GM18520 (cell line): ENCODE results near the gene TMEM150B.
"Not testable (repeated sequence)": the region's sequence is repeated elsewhere in the genome, so short reads cannot be mapped to it uniquely, and the experiment has no call there.

Experiments
- ATAC-seq: cut with Tn5 transposase; IDR thresholded peaks from one replicate; pipeline ENCODE4 v1.9.1; 2021; ENCODE audit not compliant: unreplicated experiment

The TMEM150B gene

DNA sequence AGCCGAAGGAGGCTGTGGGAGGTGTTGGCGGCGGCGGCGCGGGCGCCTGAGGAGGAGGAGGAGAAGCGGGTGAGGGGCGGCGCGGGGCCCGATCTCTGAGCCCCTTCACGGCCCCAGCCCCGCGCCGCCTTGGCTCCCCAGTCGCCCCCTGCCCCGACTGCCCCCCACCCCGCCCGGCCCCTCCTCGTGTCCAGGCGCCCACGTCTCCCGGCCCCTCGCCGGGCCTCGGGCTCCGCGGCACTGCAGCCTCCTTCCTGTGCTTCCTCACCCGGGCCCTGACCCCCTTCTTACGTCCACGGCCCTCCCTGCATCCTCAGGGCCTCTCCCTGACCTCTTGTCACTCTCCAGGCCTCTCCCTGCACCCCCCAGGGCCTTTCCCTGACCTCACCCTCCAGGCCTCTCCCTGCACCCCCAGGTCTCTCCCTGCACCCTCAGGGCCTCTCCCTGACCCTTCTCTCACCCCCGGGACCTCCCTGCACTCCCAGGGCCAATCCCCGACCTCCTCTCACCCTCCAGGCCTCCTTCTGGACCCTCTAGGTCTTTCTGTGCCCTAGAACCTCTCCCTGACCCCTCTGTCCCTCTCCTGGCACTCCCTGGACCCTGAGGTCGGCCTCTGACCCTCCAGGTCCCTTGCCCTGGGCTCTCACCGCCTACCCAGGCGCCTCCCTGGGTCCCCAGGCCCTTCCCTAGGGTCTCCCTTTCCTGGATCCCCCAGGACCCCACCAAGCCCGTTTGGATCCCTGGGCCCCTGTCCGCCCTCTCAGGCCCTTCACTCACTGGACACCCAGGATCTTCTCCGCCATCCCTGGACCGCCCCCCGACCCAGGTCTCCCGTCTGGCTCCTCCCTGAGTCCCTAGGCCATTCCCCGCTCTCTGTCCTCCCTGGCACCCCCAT, 15.0 kb upstream of the TMEM150B start:
- ATAC-seq = no peak

DNA sequence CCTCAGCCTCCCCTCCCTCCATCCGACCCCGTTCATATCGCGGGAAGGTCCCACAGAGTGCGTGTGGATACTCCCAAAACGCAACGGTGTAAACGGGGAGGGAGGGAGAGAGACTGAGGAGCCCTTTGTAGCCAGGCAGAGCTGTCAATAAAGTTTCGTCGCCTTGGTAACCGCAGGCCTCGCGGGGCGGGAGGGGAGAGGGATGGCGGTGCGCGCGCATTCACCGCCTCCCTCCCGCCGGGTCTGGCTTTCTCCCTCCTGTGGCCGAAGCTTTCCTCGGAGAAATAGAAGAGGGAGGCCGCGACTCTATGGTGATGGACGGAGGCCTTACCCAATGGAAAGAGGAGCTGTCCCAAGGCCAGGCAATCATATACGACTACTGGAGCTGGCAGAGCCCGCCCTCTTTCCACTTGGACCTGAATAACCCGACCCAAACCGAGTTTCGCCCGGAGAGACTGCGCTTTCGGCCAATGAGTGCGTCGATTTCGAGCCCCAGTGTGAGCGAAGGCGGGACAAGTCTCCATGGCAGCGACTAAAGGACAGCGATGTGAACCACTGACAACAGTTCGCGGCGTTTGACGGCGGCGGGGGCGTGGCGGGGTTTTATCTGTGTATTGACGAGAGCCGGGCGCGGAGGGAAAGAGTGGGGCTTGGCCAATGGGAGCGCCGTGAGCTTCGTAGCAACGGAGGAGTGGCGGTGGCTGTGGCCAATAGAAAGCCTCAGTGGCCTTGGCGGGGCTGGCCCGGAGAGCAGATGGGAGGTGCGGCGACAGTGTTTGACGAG, 14.2 kb upstream of the TMEM150B start, which contains the start of gene KMT5C:
Gene KMT5C (plus strand): TSS at position 772 of the 784 bp plus-strand sequence. CDS start 2,061 bp downstream, outside the sequence.
- ATAC-seq = peak; percentile 81

DNA sequence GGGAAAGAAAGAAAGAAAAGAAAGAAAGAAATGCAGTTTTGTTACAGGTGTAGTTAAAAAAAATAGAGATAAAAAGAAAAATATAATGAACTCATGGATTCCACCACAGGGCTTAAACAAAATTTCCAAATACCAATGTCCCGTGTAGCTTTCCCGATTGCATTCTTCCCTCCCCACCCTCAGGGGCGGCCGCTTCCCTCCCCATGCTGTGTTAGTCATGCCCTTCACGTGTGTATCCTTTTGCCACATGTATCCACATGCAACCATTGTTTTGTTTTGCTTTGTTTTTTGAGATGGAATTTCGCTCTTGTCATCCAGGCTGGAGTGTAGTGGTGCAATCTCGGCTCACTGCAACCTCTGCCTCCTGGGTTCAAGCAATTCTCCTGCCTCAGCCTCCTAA, 11.0 kb upstream of the TMEM150B start:
- ATAC-seq = no peak

DNA sequence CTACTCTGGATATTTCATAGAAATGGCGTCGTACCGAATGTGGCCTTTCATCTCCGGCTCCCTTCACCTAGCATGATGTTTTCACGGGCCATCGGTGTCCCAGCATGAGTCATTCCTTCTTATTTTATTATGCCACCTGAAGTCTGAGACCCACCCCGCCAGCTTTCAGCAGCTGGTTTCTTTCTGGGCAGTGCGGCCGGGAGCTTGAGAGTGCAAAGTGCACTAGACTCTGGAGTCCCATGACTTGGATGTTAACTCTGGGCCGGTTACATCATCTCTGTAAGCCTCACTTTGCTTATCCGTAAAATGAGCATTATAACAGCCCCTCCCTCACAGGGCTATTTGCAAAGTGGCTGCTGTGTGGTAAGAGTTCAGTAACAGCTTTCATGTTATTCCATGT, 8.7 kb upstream of the TMEM150B start:
- ATAC-seq = no peak

DNA sequence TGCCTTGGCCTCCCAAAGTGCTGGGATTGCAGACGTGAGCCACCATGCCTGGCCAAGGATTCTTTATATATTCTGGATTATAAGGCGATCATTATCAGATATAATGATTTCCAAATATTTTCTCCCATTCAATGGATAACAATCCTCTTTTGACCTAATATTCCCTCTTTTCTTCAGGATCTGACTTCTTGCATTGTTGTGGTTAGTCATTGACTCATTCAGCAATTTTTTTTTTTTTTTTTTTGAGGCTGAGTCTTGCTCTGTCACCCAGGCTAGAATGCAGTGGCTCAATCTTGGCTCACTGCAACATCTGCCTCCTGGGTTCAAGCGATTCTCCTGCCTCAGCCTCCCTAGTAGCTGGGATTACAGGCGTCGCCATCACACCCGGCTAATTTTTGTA, 4.7 kb upstream of the TMEM150B start:
- not testable (repeated sequence) for ATAC-seq

DNA sequence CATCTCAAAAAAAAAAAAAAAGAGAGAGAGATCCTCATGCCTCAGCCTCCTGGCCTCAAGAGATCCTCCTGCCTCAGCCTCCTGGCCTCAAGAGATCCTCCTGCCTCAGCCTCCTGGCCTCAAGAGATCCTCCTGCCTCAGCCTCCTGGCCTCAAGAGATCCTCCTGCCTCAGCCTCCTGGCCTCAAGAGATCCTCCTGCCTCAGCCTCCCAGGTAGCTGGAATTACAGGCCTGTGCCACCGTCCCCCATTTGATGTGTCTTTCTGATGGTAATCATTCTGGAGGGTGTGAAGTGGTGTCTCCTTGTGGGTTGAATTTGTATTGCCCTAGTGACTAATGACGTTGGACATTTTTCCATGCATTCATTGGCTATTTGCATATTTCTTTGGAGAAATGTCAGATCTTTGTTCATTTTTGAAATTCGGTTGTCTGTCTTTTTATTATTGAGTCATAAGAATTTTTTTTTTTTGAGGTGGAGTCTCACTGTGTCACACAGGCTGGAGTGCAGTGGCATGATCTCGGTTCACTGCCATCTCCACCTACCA, 3.7 kb upstream of the TMEM150B start:
- not testable (repeated sequence) for ATAC-seq

DNA sequence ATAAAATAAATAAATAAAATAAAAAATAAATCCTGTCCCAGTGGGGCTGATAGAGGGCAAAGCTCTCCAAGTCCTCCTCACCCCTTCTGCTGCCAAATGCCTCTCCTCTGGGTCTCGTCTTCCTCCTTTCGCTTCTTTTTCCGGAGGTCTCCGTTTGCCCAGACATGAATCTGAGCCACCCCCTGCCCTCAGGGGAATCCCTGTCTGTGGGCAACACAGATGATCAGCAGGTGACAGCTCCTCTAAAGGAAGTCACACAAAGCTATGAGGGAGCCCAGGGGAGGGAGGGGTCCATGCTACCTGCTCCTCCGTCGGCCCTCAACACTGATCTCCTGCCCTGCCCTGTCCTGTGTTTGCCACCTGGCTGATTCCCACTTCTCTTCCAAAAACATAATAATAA, 479 bp downstream of the TMEM150B start:
- no peak for ATAC-seq

DNA sequence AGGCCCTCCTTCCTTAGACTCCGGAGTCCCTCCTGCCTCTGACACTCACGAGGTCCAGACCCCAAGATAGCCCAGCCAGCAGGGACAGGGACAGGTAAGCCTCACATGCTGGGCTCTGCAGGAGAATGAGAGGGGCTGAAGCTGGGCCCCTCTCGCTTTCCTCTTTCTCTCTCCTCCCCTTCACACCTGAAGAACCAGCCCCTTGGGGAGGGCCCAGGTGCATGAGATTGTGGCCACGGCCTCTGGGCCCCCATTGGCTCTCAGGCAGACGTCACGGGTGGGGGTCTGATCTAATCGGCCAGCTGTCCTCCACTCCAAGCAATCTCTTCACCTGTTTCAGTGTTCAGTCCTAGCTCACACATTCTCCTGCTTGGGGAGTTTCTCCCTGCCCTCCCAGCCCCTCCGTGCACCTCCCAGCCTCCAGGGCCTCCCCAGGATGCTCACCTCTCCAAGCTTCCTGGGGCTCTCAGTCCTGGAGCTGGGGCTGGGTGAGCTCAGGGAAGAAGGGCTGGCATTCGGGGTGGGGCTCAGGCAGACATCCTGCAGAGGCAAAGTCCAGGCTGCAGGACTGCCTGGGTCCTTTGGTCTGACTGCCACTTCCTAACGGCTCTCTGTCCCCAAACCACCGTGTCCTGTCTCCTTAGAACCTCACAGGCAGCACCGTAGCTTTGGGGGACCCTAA, 2.8 kb downstream of the TMEM150B start:
- ATAC-seq = no peak

DNA sequence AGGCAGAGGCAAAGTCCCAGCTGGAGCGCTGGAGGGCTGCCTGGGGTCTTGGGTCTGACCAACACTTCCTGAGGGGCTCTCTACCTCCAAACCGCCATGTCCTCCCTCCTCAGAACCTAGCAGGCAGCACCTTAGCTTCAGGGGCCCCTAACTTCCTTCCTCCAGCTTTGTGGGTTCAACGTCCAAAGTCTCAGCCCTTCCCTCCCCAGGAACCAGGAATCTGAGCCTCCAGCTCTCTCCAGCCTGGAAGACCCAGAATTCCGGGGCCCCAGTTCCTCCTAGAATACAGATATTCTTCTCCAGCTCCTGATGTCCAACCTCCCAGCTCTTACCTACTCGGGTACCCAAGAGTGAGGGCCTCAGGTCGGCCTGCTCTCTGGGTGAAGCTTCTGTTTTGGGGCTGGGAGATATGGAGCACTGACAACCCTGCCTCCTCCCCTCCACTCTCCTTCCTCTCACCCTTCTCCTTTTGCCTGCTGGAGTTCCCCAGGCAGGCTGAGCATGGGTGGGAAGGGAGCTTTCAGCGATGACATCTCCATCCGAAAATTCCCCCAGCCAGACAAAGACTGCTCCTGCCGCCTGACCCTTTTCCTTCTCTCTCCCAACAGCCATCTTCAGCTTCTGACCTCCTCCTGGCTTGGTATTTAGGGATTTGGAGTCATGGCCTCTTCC, 3.5 kb downstream of the TMEM150B start:
- no peak for ATAC-seq

DNA sequence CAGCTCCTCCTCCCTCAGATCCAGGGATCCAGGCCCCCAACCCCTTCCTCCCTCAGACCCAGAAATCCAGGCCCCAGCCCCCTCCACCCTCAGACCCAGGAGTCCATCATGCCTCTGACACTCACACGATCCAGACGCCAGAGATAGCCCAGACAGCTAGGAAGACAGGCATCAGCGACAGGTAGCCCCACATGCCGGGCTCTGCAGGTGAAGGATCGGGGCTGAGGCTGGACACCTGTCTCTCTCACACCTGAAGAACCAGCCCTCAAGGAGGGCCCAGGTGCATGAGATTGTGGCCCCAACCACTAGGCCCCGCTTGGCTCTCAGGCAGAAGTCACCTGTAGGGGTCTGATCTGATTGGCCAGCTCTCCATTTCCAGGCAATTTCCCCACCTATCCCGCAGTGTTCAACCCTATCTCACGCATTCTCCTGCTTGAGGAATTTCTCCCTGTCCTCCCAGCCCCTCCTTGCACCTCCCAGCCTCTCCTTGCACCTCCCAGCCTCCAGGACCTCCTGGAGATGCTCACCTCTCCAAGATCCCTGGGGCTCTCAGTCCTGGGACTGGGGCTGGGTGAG, 4.2 kb downstream of the TMEM150B start:
- ATAC-seq = no peak

DNA sequence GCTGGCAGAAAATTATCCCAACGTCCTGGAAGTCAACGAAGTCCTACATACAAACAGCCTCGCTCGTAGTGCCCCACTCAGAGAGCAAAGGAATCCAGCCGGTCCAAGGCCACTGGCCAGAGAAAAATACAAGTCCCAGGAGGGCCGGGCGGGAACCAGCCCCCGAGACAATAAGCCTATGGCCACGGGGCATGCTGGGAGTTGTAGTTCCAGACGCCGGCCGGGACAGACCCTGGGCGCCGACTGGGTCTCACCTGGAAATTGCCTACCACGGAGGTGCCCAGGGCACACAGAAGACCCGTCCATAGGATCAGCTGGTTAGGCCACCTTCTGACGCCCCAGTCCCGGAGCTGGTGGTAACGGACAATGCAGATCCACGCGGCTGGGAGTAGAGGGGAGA, 5.4 kb downstream of the TMEM150B start:
- no peak for ATAC-seq

DNA sequence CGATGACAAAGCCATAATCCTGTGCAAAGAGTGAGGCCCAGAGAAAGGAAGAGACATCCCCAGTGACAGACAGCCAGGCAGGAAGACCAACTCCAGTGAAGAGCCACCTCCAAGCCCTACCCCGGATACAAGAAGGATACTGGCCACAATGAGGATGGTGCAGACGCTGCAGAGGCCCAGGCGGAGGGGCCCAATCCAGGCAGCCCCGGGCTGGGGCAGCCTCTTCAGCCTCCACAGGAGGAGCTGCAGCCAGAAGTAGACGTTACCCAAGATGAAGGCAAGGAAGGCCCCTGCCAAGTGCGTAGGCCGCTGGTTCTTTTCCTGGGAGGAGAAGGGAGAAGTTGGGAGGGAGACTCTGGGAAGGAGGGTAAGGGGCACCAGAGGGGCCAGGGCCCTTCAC, 8.5 kb downstream of the TMEM150B start:
- ATAC-seq = no peak

DNA sequence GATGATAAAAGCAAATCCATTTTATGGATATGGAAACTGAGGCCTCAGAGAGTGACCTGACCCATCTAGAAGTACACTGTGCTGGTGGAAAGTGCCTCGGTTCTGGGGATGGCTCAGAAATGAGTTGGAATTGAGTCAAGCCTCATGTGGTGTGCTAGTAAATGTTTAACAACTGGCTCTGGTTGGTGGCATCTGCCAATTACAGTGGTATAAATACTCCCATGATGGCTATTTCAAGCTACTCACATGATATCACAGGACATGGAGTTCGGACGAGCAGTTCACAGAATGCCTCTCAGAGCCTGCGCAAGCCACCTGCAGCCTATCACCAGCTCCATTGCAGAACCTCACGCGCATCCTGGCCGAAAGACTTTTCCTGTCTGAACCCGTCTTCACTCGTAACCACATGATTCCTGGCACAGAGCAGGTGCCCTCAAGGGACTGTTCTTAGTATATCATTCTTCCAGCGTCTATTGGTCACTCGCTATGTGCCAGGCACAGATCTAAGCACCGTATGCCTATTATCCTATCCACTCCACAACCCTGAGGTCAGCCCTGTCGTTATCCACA, 9.1 kb downstream of the TMEM150B start:
- no peak for ATAC-seq

DNA sequence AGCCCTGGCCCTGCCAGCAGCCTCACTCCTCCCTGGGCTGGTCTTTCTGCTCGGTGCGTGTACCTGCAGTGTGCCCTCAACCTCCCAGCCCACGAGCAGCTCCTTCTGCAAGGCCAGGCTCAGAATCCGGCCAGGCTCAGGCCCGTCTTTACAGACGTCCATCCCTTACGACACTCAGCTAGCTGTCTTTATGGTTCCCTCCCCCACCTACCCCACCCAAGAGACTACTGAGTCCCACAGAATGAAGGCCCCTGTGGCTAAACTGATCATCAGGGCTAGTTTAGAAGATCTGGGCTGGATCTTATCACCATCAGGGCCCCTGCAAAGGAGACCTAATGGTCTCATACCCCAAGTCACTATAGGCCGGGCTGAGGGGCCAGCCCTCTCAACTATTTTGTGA, 10.7 kb downstream of the TMEM150B start:
- no peak for ATAC-seq

DNA sequence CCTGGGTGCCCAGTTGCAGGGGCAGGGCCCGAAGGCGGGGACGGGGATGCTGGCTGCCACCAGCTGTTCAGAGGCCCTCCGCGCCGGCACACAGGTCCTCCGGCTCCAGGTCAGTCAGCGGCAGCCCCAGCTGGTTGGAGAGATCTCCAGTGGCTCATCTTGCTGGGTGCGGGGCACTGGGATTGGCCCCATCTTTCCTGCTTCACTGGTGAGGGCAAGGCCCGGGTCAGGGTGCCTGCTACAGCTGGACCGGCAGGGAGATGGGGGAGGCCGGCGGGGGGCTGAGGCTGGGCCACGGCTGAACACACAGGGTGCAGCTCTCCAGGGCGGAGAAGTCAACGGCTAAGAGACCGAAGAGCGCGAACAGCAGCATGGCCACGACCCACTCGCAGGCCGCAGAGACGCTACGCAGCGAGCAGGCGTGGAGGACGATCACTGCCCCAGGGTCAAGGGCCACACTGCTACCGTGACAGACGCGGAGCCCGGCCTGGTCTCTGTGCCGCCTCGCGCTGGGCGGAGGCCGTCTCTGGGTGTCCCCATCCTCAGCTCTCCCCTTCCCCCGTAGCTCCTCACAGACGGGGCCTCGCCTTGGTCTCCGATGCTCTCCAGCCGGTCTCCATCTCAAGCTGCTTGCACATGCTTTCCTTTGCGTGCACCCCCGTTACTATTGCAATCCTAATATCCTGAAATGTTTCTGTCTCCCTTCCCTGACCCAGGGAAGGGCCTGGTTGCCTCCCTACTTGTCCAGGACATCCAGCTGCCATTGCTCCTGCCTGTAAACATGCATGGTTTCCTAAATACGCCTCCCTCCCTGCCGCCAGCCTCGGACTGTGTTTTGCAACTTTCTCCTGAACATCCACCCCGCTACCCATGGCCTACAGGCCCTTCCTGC, 12.3 kb downstream of the TMEM150B start:
- ATAC-seq = no peak

DNA sequence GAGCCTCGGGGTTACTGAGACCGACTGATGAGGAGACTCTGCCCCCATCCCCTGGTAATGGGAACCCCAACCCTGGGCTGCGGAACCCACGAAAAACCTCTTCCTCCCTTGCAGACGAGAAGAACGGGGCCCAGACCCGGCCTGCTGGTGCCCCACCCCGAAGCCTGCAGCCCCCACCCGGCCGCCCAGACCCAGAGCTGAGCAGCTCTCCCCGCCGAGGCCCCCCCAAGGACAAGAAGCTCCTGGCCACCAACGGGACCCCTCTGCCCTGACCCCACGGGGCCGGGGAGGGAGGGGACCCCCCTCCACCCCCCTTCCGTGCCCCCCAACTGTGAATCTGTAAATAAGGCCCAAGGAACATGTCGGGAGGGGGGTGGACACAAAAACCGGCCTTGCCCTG, 13.3 kb downstream of the TMEM150B start:
- no peak for ATAC-seq

DNA sequence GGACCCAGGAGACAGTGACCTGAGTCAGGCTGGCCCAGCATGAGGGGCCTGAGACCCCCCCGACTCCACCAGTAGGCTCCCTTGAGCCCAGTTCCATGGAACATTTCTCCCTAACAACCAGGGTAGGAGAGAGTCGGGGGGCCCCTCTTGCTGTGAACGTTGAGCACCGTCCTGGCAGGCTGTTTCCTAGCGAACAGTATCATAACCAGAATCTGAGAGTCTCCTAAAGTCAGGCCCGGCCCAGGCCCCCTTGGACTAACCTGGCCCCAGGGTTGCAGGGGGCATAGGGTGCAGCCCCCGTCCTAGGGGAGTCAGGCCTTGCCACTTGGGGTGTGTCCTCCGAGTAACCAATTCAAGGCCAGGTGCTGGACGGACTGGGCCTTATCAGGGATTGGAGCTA, 13.7 kb downstream of the TMEM150B start:
- no peak for ATAC-seq

DNA sequence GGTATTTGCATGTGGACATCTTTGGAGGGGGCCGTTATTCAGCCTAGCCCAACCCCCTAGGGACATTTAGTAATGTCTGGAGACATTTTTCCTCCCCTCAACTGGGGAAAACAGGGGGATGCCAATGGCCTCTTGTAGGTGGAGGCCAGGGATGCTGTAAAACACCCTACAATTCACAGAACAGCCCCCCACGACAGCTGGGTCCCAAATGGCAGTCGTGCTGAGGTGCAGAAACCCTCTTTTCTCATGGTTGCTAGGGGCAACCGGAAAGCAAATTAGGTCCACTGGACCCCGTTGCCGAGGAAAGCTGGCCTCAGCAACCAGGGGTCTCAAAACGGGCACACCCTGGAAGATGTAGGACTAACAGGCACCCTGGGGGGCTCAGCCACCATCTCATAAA, 14.6 kb downstream of the TMEM150B start:
- ATAC-seq = no peak

DNA sequence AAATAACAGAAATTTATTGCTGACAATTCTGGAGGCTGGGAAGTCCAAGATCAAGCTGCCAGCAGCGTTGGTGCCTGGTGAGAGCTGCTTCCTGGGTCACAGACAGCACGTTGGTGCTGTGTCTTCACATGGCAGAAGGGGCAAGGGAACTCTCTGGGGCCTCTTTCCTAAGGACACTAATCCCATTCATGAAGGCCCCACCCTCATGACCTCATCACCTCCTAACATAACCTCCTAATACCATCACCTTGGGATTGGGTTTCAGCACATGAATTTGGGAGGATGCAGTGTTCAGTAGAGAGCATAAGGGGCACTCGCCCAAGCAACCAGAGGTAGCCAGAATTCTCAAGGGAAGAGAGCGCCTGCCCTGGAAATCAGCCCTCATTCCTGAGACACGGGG, 15.7 kb downstream of the TMEM150B start:
- no peak for ATAC-seq
